Activated gamma-delta T cell treated with Interleukin-2 at 50 U/mL for 16 hours (primary cell): ENCODE measurements around the gene LRRC1.

ENCODE experiments used
- DNase-seq: peaks from one replicate; pipeline ENCODE4 v3.0.0-alpha.2; 2020

LRRC1 gene

DNA sequence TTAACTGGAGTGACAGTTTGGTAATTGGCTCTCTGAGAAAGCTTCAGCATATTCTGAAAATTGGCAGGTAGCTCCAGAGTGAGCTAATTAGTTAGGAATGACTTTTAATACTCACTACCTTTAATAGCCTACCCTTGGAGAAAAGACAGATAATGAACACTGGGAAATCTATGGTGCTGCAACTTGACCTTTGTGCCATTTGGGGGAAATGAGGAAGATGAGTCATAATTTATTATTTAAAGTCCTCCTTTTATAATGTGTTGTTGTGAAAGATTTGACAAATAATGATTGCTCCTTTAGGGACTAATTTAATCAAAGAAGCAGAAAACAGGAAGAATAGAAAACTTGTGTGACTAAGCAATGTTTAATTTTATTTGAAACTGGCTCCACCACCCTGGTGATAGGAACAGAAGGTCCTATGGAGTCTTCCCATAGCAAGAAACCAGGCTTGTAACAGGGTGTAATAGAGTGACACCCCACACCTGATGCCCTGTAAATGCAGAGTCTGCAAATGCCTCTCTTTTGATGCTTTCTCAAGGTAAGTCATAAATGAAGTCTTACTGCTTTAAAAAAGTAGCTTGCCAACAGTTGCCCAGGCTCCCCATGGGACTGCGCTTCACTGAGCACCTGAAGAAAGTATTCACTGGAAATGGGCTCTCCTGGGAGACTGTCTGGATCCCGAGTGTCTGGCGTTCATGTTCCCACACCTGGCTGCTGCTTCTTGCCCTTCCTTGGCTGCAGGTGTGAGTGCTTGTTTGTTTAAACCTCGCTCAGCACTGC is 134.4 kb downstream of the LRRC1 start:
- DNase-seq, result no peak

DNA sequence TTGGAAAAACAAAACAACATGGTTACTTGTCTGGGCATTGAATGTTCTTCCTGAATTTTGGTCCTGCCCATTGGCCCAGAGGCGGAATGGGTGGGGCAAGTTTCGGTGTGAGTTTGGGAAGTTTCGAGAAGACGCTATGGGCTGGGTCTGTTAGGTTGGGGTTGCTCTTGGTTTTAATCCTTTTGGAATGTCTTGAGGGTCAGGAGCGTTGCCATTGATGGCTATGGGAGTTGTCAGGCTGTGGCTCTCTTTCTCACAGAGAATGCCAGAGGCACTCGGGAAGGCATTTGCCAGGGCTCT is 135.0 kb downstream of the LRRC1 start:
- DNase-seq, result no peak

DNA sequence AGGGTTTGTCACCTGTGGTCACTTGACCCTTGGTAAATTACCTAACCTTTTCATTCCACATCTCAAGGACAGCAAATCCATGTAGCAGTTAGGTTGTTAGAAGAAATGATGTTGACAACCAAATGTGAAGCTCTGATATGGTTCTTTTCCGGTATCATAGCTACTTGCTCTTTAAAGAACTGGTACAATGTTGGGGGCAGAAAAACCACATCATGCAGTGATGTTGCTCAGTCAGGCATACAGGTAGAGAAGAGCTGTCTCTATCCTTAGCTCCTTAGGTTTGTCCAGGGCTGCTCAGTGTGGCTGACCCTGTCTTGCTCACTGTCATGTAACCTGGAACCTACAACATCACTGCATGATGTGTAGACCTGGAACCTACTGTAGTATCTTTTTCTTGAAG is 135.5 kb downstream of the LRRC1 start:
- DNase-seq, result no peak

DNA sequence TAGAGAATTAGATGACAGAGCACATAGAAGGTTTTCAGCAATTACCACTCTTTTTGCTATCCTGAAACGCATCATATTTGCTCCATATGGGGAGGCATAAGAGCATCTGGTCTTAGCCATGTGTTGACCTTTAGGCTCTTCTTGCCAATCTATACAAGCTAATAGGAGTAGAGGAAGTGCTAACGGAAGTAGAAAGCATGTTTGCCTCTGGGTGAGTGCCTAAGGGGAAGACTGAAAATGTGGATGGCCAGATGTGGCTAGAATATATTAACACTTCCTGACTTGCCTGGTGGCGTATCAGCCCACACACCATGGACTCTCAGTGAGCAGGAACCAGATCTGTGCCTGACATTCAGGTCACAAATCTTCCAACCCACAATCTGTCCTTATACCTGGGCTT is 136.3 kb downstream of the LRRC1 start:
- no peak for DNase-seq

DNA sequence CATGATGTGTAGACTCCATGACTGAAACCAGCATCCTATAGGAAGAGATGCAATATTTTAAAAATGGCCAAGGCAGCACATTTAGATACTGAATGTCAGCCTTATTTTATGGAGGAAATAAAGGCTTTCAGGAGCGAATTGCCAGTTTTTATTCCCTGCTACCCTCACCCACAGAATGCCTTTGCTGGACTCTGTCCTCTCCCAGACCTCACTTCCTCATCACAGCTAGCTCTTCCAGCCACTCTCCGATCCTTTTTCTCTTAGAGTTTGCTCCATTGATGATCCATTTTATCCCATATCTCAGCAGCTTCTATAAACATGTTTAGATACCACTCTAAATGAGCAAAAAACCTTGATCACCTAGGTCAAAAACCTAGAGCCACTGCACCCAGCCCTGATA is 137.7 kb downstream of the LRRC1 start:
- no peak for DNase-seq

DNA sequence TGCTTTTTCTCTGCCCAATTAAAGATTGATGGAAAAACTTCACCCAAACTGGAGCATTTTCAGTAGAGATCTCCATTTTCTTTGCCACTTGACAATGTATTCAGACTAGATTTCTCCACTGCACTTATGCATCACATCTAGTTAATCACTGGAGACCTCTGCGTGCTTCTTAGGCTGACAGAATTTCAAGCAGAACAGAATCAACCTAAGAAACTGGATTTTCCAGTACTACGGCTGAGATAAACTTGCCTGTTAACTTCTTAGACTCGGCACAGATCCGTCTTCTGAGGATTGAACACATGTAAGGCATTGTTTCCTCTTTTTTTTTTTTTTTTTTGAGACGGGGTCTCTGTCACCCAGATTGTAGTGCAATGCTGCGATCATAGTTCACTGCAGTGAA is 139.2 kb downstream of the LRRC1 start:
- DNase-seq, result no peak

DNA sequence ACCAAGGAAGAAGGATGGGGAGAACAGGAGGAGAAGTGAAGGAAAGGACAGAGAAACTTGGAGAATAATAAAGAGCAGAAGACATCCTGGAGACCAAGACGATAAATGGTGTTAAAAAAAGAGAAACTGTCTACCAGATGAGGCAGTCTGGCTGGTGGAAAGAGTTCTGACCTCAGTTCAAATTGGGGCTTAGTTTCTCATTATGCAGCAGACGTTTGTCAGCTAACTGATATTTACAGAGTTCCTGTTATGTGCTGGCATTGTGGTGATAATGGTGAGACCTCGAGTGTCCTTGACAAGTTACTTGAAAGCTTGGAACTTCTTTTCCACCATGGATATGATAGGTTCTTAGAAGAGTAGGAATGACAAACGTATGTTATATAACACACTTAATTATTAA is 142.7 kb downstream of the LRRC1 start:
- no peak for DNase-seq

DNA sequence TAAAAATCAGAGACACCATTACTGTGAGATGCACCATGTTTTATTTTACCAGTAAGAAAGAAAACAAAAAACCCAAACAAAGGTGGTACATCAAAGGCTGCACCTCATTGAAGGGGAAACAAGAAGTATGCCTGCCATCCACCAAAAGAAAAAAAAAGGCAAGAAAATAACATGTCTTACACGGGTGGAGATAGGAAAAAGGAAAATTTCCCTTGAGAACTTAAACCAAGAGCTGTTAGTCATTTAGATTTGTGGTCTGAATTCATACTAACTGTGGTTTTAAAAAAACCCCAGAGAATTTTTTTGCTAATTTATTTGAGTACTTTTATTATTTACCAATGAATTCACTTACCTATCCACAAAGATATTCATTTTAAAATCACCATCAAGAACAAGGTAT is 144.0 kb downstream of the LRRC1 start:
- DNase-seq, result no peak

DNA sequence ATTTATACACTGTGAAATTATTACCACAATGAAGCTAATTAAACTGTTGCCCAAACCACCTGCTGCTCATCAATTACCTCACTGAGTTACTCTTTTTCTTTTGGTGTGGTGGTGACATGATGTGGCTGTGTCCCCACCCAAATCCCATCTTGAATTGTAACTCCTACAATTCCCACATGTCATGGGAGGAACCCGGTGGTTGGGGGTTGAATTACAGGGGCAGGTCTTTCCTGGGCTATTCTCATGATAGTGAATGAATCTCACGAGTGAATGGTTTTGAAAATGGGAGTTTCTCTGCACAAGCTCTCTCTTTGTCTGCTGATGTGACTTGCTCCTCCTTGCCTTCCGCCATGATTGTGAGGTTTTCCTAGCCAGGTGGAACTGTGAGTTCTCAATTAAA is 145.0 kb downstream of the LRRC1 start:
- no peak for DNase-seq

DNA sequence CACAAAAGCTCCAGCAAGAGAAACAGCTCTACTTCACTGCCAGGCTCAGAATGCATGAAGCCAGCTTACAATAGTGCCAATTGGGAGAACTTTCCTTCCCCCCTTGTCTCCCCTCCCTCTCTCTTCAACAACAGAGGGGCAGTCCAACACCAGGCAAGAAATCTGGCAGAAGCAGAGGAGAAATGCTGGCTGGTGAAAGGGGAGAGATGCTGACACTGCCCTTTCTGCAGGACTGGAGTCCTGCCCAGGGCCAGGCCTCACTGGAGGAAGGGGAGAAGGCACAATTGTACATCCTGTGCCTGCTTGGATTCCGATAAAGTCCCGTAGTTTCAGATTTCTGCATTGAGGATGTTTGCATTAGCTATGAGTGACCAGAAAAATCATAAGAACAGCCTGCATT is 148.6 kb downstream of the LRRC1 start:
- DNase-seq, result no peak

DNA sequence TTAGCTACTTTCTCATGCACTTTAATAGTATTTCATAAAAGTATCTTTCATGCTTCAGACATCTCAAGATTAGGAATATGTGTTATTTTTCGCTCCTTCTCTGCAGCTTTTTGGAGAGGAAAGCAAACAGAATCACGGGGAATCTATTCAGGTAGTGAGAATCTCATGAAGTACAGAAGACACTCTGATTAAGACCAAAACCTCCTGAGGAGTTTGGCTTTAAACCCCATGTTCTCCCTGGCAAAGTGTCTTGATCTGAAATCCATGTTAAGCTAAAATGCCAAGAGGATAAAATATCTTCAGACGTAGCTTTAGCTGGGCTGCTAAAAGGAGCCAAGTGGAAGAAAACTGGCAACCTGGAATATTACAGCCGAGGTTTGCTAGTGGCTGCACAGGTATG is 149.3 kb downstream of the LRRC1 start:
- DNase-seq, result no peak

DNA sequence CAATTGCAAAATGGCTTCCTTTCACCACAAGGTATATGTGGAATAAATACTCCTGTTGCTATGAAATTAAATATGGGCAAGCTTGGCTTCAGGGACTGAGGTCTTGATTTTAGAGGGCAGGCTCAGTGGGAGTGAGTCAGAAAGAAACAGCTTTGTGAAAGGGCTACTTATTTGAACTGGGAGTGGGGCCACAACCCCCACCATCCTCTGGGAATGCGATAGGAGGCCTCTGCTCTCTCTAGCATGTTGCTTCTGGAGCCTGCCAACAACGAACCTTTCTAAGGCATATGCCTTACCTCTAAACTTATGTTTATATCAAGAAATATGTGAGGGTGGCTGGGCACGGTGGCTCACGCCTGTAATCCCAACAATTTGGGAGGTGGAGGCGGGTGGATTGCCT is 149.7 kb downstream of the LRRC1 start:
- no peak for DNase-seq

DNA sequence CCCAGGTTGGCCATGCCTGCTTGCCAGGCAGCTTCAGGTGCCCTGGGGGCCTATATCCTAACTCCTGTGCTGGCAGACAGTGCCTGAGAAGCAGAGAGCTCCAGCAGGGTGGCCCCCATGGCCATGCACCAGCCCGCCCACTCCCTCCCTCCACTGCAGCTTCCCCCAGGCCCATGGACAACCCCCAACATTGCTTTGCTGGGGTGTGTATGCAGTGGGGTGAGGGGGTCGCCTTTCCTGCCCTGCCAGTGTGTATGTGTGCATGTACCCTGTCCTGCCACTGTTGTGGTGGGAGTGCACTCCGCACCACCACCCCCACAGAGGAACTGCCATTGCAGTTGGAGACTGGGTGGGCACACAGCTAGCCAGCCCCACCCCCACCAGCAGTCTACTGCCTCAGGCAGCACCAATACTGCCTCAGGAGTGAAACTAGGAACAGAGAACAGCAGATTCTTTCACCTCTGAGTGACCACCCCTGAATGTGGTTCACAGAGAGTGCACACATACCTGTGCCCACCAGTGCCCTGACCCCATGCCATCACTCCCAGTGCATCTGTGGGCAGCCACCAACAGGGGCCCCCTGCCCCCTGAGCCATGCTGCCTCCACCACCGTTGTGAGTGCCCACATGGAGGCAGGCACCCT is 151.1 kb downstream of the LRRC1 start:
- DNase-seq, result no peak

DNA sequence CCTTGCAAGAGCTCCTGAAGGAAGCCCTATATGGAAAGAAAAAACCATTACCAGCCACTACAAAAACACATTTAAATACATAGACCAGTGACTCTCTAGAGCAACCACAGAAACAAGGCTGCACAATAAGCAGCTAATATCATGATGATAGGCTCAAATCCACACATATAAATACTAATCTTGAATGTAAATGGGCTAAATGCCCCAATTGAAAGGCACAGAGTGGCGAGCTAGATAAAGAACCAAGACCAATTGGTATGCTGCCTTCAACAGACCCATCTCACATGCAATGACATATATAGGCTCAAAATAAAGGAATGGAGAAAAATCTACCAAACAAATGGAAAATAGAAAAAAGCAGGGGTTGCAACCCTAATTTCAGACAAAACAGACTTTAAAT is 153.0 kb downstream of the LRRC1 start:
- no peak for DNase-seq

DNA sequence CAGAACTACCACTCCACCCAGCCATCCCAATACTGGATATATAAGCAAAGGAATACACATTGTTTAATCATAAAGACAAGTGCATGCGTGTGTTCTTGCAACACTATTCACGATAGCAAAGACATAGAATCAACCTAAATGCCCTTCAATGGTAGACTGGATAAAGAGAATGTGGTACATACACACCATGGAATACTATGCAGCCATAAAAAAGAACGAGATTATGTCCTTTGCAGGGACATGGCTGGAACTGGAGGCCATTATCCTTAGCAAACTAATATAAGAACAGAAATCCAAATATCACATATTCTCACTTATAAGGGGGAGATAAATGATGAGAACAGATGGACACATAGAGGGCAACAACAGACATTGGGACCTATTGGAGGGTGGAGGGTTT is 156.6 kb downstream of the LRRC1 start:
- DNase-seq, result no peak

DNA sequence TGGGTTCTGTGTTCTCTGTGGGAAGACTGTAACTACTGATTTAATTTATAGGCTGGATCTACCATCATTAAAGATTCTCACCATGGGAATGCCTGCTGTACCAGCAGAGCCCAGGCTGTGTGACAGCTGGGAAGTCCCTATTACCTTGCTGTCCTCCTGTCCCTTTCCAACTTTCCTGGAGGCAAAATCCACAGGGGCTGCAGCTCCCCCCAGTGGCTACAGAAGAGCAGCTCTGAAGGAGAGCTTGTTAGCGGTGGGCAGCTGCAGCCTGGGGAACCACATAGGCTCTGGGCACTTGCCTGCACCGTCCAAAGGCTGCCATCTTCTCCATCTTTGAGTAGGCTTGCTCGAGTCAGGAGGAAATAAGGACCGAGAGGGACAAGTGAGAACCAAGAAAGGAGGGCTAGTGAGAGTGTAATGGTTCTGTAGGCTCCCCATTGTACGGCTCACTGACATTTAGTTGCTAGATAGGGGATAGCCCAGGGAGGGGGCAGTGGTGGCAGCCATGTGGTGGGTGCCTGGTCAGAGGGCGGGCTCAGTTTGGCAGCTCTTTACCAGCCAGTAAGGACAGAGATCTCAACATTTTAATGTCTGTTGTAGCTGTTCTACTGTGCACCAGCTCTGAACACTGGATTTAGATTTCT is 161.4 kb downstream of the LRRC1 start:
- no peak for DNase-seq

DNA sequence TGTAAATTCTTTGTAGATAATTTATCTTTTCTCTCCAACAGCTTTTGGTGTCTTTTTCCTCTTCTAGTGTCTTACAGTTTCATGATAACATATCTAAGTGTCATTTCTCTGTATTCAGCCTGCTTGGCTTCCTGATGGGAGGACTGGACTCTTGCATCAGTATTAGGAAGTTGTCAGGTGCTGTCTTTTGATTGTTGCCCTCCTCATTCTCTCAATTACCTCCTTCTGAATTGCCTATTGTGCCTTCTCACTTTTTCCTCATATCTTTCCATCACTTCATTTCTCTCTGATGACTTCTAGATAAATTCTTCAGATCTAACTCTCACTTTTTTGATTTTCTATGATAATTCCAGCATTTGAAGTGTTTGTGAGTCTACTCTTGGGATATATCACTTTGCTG is 162.0 kb downstream of the LRRC1 start:
- DNase-seq, result no peak

DNA sequence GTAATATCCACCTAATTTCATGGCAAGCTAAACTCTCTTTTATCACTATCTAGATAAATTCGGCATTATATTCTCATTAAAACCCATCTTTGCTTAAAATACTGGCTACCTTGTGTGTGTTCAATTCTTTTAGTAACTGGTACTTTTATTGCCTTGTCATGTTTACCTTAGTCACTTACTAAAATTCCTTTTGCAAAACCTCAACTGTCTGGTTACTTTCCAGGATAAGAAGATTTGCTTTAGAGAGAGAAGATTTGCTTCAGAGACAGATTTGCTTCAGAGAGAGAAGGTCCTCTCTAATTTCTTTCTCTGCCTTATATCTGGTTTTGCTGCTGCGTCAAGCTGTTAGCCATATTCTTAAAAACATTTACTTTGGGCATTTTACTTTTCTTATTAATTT is 164.9 kb downstream of the LRRC1 start:
- DNase-seq, result no peak

DNA sequence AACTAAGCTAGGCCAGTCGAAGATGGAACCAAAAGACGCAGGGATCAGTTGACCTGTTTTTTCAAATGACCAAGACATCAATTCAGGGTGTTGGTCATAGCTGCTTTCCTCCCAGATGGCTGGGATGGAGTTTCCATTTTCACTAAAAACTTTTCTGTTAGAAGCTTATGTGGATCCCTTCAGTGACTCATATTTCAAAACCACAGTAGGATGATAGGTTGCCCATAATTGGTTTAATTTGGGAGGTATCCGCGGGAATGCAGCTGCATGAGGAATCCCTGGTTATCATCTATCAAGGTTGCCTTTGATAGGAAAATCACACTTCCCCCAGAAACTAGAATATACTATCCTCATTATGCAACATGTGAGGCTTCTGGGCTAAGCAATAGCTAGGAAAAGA is 165.5 kb downstream of the LRRC1 start:
- no peak for DNase-seq

DNA sequence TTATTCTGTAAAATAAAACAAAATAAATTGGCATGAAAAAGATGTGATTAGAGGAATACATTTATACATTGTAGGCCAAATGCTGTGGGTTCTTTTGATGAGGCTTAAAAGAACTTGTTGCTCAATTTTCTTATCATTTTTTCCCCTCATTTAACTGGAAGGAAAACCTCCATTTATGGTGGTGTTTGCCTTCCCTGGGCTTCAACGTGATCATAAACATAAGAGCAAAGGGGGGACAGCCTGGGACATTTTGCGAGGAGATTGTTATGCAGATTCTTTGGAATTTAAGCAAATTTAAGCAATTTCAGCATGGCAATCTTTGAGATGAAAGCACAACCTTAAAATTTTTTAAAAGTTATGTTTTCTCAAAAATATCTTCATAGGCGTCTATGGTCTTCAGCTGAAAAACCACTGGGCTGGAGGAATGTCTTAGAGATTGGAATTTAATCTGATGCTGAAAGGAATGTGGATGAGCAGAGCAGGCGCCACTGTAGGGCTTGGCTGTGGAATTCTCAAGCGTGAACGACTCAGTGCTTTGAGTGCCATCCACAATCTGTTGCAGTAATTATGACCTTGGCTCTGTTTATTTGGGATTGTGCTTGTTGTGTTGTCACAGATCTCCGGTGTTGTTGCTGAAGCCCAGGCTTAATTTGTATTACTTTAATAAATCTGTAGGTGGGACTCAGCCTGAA is 167.0 kb downstream of the LRRC1 start:
- no peak for DNase-seq

DNA sequence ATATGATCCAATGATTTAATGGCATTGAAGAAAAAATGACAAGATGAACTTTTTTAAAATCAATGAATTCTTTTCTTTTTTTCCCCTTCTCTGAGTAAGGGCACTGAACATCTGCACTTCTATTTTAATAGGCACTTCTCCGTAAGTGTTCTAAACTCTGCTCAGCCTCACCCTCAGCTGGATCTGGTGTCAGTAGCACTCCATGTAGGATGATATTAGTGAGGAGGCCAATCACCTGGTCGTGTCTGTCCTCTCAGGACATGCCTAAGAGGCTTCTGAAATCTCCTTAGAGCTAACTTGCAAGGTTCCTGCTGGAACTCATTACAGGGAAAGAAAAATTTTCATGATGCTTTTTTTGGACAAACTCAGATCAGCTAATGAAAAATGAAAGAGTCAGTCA is 167.8 kb downstream of the LRRC1 start:
- no peak for DNase-seq

DNA sequence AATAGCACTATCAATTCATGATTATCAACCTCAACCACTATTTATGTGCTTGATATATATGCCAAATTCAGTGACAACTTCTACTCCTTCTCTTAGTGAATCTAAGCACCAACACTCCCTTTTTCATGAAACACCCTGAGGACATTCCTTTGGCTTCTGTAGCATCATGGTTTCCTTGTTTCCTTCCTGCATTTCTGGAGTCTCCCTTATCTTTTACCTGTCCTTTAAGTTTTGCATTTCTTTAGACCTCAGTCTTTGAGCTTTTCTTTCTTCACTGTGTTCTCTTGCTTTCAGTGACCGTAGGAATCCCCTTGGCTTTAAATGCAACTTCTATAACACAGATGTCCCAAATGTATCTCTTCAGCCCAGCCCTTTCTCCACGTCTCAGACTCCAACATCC is 172.6 kb downstream of the LRRC1 start:
- DNase-seq, result no peak
